T-helper 2 cell treated with Interferon-gamma antibody and Interleukin-4, amounts not matched to agents 100 ng/mL and 5 ng/mL, for 36 hours (primary cell): ENCODE results near the gene BRD9. TPM values are rescaled to one million over a fixed set of nuclear protein-coding genes. Genes with fewer than 3 reads are reported as not detected.
"Not testable (repeated sequence)": the region's sequence is repeated elsewhere in the genome, so short reads cannot be mapped to it uniquely, and the experiment has no call there.

Experiments used
- intact Hi-C: fragments of 100-400 bp; cut with micrococcal nuclease; formaldehyde crosslinking; loops from one replicate; pipeline ENCODE4 v1.15.1; 2023
- total RNA-seq: library from RNA; stranded (reverse); gene quantifications from 2 replicates; pipeline ENCODE4 v1.2.3, GENCODE V29; 2022

Gene BRD9
- total RNA-seq, 1 donor from 2014 or later: 72.1 TPM

GRCh38 chr5:881551-881935, 11.1 kb downstream of the BRD9 start:
- intact Hi-C loops: no loop called here

GRCh38 chr5:880816-881550, 11.6 kb downstream of the BRD9 start:
- intact Hi-C loops: no loop called here

DNA sequence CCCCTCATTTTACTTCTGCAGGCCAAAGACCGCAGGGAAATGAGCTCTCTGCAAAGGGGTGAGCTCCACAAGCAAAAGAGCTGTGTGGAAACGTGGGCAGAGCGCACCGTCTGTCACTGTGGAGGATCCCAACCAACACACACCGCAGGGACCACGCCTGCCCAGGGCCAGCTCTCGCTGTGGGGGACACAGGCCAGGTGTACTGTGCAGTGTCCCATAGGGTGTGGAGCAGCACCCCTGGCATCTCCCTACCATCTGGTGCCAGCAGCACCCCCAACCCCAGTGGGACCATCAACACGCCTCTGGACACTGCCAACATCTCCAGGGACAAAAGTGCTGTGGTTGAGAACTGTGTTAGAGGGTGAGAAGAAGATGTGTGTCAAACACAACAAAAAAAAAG, 13.9 kb downstream of the BRD9 start:
- intact Hi-C loops: not testable (repeated sequence)

GRCh38 chr5:878125-878524, 14.5 kb downstream of the BRD9 start:
- intact Hi-C loops: no loop called here

DNA sequence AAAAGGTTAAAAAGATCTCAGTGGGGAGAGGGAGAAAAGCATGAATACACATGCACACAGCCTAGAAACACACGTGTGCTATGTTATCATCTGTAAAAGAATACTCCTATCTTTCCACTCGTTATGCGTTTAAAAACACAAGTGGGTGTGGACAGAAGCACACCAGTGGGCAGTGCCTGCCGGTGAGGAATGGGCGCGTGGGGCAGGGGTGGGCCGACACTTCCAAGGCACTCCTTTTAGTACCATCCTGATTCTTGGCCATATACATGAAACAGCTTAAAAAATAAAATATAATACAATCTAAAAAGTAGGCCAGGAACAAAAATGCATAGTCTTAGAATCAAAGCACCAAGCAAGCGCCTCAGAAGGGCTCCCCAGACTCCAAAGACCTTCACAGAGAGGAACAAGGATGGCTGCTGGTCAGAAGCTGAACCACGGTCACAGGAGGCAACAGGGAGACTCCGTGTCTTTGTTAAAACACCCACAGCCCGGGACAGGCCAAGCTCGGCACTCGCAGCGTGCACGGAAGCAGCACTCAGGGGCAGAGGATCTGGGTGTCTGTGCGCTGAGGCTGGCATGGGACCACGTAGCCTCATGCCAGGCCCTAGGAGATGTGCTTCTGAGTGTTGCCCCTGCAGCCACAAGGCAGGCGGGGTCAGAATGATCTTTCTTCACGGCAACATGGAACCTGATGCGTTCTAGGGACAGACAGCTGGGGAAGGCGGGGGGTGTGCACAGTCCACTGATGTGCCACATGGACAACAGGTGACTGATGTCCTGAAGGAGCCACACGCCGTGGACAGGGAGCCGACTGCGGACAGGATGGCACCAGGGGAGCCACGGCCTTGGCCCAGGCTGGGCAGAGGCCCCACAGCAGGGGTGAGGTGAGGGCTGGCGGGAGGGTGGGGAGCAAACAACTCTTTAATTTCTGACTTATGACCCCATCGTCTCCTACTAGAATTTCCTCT, 15.9 kb downstream of the BRD9 start:
- intact Hi-C loops: no loop called here

DNA sequence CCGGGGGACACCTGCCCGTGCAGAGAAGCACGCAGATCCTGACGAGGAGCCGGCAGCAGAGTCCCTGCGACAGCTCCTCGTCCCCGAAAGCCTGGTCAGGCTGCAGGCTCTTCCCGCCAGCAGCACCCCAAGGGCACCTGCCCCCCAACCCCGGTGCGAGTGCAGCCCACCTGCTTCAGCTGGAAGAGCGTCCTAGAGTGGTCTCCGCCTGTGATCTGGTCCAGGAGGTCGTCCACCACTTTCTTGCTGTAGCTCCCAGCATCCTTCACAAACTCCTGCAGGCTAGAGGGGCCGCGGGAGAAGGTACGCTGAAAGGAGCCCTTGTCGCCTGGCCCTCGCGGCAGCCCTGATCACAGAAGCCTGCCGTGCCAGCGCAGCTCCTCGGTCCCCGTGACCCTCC, 16.7 kb downstream of the BRD9 start:
- intact Hi-C loops: no loop called here

- intact Hi-C loops: no loop called here
These were observed 19.3 kb downstream of the BRD9 start for GRCh38 chr5:873328-873727.

- intact Hi-C loops: no loop called here
These were observed 20.3 kb downstream of the BRD9 start for GRCh38 chr5:872301-872700.

DNA sequence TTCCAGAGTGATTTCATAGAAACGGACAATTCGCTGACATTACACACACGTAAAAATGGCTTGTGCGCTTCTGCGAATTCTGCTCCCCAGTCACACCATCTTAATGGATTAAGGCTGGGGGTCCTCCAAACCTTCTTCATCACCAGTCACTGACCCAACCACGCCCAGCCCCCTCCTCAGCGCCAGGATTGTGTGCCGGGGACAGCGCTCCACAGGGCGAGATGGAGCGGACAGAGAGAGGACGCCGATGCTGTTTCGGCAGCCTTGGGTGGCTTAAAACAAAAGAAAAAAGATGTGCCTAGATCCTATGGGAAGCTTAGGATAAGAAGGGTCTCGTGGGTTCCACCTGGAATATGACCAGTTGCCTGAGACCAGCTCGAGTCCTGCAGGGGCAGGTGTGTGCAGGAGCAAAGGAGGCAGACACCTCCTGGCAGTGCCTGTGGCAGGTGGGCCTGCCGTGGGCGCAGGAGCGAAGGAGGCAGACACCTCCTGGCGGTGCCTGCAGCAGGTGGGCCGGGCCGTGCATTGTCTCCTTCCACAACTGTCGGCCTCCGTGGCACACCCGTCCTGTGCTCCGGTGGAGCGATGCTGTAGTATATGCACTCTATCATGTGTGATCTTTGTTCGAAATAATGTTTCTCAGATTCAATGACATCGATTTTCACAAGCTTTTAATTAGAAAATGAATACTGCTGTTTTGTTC, 20.9 kb downstream of the BRD9 start:
- intact Hi-C loops: no loop called here

DNA sequence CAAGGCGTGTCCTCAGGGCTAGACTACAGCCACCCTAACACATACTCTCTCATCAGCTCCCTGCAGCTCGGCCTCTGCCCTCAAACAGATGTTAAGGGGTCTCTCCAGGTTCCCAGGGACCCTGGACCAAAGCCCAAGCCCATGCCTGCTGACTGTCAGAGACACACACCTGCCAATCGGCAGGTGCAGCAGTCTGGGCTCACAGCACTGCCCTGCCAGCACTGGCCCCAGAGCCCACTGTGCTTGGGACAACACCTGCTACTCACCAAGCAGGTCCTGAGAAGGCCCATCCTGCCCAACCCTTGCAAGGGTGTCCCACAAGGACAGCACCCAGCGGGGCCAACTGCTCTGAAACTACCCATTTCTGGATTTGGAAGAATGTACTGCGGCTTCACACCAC, 21.6 kb downstream of the BRD9 start:
- intact Hi-C loops: no loop called here

DNA sequence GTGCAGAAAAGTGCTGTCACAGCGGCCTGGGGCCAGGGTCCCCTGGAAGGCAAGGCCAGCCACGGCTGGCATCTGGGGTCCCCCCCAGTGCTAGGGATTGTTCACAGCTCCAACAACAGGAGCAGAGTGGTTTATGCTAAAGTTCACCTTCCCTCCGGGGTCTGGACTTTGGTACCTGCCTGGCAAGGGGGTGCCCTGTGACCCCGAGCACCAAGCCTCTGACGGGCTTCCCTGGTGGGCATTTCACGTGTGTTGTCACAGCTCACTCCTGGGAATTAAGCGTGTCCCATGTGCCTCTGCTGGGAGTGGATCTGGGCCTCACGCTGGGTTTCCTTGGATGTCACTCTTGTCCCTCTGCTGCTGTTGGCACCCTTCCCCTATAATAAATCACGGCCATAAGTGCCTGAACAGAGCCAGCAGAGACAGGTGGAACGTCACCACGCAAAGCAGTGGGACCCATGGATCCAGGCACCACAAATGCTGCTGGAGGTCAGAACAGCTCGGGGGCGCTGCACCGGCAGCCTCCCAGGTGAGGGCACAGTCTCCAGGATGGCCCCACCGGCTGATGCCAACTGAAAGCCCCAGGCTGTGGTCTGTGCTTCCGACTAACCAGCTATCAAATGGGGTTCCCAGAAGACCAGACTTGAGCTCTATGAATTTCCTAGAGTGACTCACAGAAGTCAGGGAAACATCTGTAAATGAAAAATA, 24.0 kb downstream of the BRD9 start:
- intact Hi-C loops: no loop called here

DNA sequence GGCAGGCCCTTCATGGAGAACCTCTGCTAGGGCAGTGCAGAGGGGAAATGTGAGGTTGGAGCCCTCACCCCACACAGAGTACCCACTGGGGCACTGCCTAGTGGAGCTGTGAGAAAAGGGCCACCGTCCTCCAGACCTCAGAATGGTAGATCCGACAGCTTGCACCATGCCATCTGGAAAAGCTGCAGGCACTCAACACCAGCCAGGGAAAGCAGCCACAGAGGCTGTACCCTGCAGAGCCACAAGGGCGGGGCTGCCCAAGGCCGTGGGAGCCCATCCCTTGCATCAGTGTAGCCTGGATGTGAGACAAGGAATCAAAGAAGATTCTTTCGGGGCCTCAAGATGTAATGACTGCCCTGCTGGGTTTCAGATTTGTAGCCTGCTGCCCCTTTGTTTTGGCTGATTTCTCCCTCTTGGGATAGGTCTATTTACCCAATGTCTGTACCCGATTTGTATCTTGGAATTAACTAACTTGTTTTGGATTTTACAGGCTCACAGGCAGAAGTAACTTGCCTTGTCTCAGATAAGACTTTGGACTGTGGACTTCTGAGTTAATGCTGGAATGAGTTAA, 25.2 kb downstream of the BRD9 start:
- intact Hi-C loops: no loop called here

GRCh38 chr5:865771-866170, 26.8 kb downstream of the BRD9 start:
- intact Hi-C loops: no loop called here

DNA sequence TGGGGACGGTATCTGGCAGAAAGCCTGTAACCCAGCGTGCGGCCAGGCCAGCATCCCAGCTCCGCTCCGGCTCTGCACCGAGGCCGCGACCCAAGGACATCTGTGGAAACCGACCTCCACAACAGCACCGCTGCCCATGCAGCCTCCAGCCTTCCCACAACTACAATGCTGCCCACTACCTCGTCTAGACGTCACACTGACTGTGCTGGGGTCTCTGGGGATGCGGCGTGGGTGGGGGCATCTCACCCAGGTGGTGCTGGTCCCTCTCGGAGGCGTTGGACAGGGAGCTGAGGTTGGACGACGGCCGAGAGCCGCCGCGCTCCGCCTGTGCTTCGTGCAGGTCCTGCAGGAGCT, 27.5 kb downstream of the BRD9 start:
- intact Hi-C loops: no loop called here

DNA sequence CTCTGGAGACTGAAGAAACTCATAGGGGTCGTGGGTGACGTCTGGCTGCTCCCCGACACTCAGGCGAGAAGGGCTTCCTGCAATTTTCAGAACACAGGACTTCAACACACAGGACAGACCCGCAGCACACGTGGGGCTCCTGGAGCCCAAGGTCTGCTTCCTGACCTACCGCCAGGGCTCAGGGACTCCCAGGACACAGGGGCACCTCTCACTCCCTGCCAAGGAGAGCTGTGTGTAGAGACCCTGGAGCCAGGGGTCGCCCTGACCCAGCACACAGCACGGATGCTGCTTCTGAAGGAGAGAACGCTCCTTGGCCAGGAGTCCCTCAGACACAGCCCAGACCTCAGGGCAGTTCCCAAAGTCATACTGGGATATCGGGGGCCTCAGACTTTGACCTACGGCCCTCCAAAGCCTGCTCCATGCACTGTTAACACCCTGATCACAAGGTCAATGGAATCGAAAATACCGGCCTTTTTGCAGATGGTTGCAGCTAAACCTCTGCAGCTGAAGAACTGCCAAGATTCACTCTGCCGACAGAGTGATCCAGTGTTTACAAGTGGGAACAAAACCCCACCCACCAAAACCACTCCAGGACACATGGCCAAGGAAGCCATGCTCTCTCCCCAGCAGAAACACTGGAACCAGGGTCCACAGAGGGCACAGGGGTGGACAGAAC, 28.0 kb downstream of the BRD9 start:
- intact Hi-C loops: no loop called here

- intact Hi-C loops: no loop called here
These were observed 29.3 kb downstream of the BRD9 start for GRCh38 chr5:863244-863805.

DNA sequence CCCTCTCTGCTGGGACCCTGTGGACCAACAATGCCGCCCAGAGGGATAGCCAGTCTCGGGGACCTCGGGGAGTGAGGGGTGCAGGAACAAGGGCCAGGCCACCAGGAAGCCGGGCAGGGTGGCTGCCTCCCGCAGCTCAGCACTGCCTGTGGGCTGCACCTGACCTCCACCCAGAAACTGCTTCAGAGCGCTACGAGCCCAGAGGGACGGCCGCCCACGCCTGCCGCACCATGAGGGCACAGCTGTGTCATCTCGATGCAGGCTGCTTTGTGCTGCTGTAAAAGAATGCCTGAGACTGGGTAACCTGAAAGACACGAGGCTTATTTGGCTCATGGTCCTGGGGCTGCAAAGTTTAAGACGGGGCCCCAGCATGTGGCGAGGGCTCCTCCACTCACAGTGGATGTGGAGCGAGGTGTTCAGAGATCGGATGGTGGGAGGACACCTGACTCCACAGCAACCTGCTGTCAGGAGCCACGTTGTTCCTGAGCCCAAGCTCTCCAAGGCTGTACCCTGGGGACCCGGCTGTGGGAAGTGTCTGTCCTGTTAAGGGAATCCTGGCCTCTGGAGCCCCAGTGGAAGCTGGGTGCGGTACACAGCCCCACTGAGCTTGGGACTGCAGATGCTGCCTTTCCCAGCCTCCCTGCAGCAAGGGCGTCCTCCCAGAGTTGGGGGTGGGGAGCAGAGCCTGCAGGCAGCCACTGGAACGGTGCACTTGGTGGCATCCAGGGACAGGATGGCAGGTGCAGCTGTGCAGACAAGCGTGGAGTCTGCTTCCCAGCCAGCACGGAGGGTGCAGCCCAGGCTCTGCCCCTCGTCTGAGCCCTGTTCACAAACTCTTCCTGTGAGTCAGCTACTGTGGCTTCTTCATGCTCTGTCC, 30.0 kb downstream of the BRD9 start:
- intact Hi-C loops: no loop called here

GRCh38 chr5:861442-862366, 30.9 kb downstream of the BRD9 start:
- intact Hi-C loops: no loop called here
